ENCODE measurements around the gene IFI44L.

Gene IFI44L

DNA sequence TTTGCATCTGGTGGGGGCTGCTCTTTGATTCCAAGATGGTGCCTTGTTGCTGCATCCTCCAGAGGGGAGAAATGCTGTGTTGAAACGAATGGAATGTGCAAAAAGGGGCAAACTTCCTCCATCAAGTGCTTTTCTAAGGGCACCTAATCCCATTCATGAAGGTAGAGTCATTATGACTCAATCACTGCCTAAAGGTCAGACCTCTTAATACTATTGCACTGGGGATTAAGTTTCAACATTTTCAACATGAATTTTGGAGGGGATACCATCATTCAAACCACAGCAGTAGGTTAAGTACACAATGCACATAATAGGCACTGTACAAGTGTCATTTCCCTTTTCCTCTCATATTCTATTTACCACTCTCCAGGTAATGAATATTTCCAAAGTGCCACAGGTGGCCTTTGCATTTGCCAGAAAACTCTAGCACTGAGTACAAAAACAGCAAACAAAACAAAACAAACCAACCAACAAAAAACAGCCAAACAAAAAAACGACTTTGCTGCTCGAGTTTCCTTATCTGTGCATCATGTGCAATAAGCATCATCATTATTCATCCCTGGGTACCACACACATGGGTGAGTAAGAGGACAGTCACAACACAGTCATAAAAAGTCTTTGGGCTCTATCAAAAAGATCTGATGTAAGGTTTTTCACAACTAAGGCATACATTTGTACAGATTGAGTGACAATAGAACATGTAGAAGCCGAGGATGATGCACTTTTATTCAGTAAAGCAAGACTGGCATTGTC lies 71.9 kb downstream of the IFI44L start:
- no peak for DNase-seq
